22Rv1 (cell line): ENCODE data around the gene FYN.

Source experiments
- ZFX ChIP-seq: fragments of 450-650 bp; IDR thresholded peaks from 2 replicates; pipeline ENCODE4 v1.6.1; 2017; ENCODE audit warnings: antibody characterized with exemption, borderline replicate concordance
- TF ChIP-seq, protein P1 (sequence below): fragments of 450-650 bp; IDR thresholded peaks from 2 replicates; pipeline ENCODE4 v1.5.1; 2017; ENCODE audit warnings: mild to moderate bottlenecking

- TF ChIP-seq, protein P1, sequence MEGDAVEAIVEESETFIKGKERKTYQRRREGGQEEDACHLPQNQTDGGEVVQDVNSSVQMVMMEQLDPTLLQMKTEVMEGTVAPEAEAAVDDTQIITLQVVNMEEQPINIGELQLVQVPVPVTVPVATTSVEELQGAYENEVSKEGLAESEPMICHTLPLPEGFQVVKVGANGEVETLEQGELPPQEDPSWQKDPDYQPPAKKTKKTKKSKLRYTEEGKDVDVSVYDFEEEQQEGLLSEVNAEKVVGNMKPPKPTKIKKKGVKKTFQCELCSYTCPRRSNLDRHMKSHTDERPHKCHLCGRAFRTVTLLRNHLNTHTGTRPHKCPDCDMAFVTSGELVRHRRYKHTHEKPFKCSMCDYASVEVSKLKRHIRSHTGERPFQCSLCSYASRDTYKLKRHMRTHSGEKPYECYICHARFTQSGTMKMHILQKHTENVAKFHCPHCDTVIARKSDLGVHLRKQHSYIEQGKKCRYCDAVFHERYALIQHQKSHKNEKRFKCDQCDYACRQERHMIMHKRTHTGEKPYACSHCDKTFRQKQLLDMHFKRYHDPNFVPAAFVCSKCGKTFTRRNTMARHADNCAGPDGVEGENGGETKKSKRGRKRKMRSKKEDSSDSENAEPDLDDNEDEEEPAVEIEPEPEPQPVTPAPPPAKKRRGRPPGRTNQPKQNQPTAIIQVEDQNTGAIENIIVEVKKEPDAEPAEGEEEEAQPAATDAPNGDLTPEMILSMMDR, result no peak
- TF ChIP-seq ZFX, result no peak
Observed at GRCh38 chr6:111838749-111839484, 34.3 kb downstream of the FYN start.
